K562 (cell line): ENCODE results near the gene MBD5. TPM values are rescaled to one million over a fixed set of nuclear protein-coding genes. Genes with fewer than 3 reads are reported as not detected.
"Not testable (repeated sequence)": the region's sequence is repeated elsewhere in the genome, so short reads cannot be mapped to it uniquely, and the experiment has no call there.

Source experiments
- CREB1 ChIP-seq, 2 experiments: sonication (generic) in 1 of 2; formaldehyde crosslinking in 1 of 2; IDR thresholded peaks; 2 replicates each; pipeline versions ENCODE4 v1.6.1 to v1.8.0; 2012 to 2022; ENCODE audit warnings: inconsistent platforms in 1 of 2, mild to moderate bottlenecking in 1 of 2, missing genetic modification reagents in 1 of 2, moderate library complexity in 1 of 2
- FOSL1 ChIP-seq: fragments of 200-800 bp; sonication (Bioruptor generic); conservative IDR thresholded peaks from 2 replicates; pipeline ENCODE4 v1.6.1; 2016; ENCODE audit warnings: missing genetic modification characterization, missing compliant biosample characterization
- GATA2 ChIP-seq: sonication (generic); formaldehyde crosslinking; IDR thresholded peaks from 2 replicates; pipeline ENCODE4 v1.4.0; 2020; ENCODE audit warnings: mild to moderate bottlenecking, missing genetic modification reagents
- KDM1A ChIP-seq, 2 experiments: fragments of 450-650 bp; IDR thresholded peaks; 2 replicates each; pipeline ENCODE4 v1.6.1; 2016; ENCODE audit warnings: mild to moderate bottlenecking in 2 of 2
- NEUROD1 ChIP-seq: fragments of 150-350 bp; IDR thresholded peaks from 2 replicates; pipeline ENCODE4 v1.6.1; 2014; ENCODE audit warnings: borderline replicate concordance, low read length, low read depth; ENCODE audit not compliant: partially characterized antibody
- NFIC ChIP-seq: fragments of 450-650 bp; IDR thresholded peaks from 2 replicates; pipeline ENCODE4 v1.6.1; 2017; ENCODE audit warnings: mild to moderate bottlenecking, inconsistent platforms
- RCOR1 ChIP-seq, 2 experiments: IDR thresholded peaks; 2 replicates each; pipeline ENCODE4 v1.6.1; 2012; ENCODE audit warnings: low read depth in 2 of 2, low read length in 2 of 2, borderline replicate concordance in 1 of 2, improper control_type of control experiment in 1 of 2
- SMARCC2 ChIP-seq: fragments of 450-650 bp; IDR thresholded peaks from 2 replicates; pipeline ENCODE4 v1.6.1; 2017; ENCODE audit warnings: antibody characterized with exemption, moderate library complexity, mild to moderate bottlenecking, low read depth
- SOX6 ChIP-seq: fragments of 450-650 bp; IDR thresholded peaks from 2 replicates; pipeline ENCODE4 v1.6.1; 2014; ENCODE audit warnings: mild to moderate bottlenecking
- TEAD1 ChIP-seq, 2 experiments: fragments of 450-650 bp in 1 of 2; sonication (generic) in 1 of 2; formaldehyde crosslinking; IDR thresholded peaks; 2 replicates each; pipeline versions ENCODE4 v1.4.0 to v1.8.0; 2020 to 2022; ENCODE audit warnings: mild to moderate bottlenecking in 2 of 2, missing genetic modification reagents in 1 of 2
- TEAD4 ChIP-seq, 2 experiments: sonication (generic) in 1 of 2; formaldehyde crosslinking in 1 of 2; IDR thresholded peaks; 2 replicates each; pipeline versions ENCODE4 v1.6.1 to v1.8.0; 2012 to 2022; ENCODE audit warnings: borderline replicate concordance in 1 of 2, inconsistent platforms in 1 of 2, low read length in 1 of 2, mild to moderate bottlenecking in 1 of 2, missing genetic modification reagents in 1 of 2
- ZNF121 ChIP-seq: sonication (generic); formaldehyde crosslinking; conservative IDR thresholded peaks from 2 replicates; pipeline ENCODE4 v1.8.0; 2022; ENCODE audit warnings: missing genetic modification reagents
- polyA plus RNA-seq, 8 experiments: library from polyadenylated mRNA; depleted of rRNA in 4 of 8; stranded (reverse) in 5 of 8; unstranded in 3 of 8; fragments of >200 nt; fragmentation: Nextera tagmentation in 2 of 8; fragmentation: Illumina TruSeq in 1 of 8; extraction: Ambion mirVana in 2 of 8; extraction: Trizol in 1 of 8; gene quantifications; 2 replicates each; pipeline versions ENCODE4 v1.2.1 to v1.2.3, GENCODE V29; 2011 to 2014; ENCODE audit warnings: inconsistent platforms in 1 of 8, missing spikeins in 1 of 8
- total RNA-seq, 7 experiments: library from RNA; depleted of rRNA in 6 of 7; stranded (reverse); fragments of >200 nt in 6 of 7; fragmentation: Illumina TruSeq in 2 of 7; extraction: Trizol in 2 of 7; gene quantifications; 2 replicates each; pipeline versions ENCODE4 v1.2.1 to v1.2.3, GENCODE V29; 2011 to 2021; ENCODE audit warnings: low replicate concordance in 1 of 7
- TF ChIP-seq, protein P1 (sequence below), 2 experiments: fragments of 450-650 bp; IDR thresholded peaks; 2 replicates each; pipeline ENCODE4 v1.6.1; 2016
- TF ChIP-seq, protein P2 (sequence below): sonication (generic); formaldehyde crosslinking; IDR thresholded peaks from 2 replicates; pipeline ENCODE4 v1.8.1; 2023; ENCODE audit warnings: mild to moderate bottlenecking, missing genetic modification reagents, moderate library complexity
- TF ChIP-seq, protein P3 (sequence below), 2 experiments: fragments of 150-350 bp in 1 of 2; IDR thresholded peaks; 2 replicates each; pipeline ENCODE4 v1.6.1; 2012 to 2016; ENCODE audit warnings: low read depth in 2 of 2, low read length in 2 of 2, mild to moderate bottlenecking in 1 of 2, moderate library complexity in 1 of 2
- TF ChIP-seq, protein P4 (sequence below): fragments of 450-650 bp; IDR thresholded peaks from 2 replicates; pipeline ENCODE4 v1.6.1; 2016; ENCODE audit warnings: mild to moderate bottlenecking
- TF ChIP-seq, protein P5 (sequence below): fragments of 450-650 bp; IDR thresholded peaks from 2 replicates; pipeline ENCODE4 v1.6.1; 2016; ENCODE audit warnings: low read depth, mild to moderate bottlenecking, moderate library complexity

The MBD5 gene
- total and polyA plus RNA-seq, 9 of the 15 experiments (the other 6 are each of a cell fraction or from before 2014, with no cell fraction given) = 3.4 to 14.5 (median 9.0) TPM

DNA sequence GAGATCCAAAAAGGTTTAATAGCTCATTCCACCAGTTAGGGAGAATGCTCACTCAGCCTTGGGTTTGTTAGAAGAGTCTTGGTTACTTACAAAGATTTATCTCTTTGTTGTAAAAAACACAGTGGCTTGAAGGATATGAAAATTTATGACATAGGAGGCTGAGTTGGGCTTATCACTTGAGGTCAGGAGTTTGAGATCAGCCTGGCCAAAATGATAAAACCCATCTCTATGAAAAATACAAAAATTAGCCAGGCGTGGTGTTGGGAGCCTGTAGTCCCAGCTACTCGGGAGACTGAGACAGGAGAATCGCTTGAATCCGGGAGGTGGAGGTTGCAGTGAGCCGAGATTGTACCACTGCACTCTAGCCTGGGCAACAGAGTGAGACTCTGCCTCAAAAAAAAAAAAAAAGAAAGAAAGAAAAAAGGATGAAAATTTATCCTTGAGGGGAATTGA, 522.2 kb downstream of the MBD5 start (continued):
- peak; percentile 97 for TF ChIP-seq TEAD4 (IDR thresholded peaks at IDR 0.05; ENCODE audit: low read length)
- not testable (repeated sequence) for TF ChIP-seq TEAD4 (CRISPR knock-in tag; IDR thresholded peaks at IDR 0.05; ENCODE audit: borderline replicate concordance); CREB1 (CRISPR knock-in tag; IDR thresholded peaks at IDR 0.05)
- TF ChIP-seq, protein P1, sequence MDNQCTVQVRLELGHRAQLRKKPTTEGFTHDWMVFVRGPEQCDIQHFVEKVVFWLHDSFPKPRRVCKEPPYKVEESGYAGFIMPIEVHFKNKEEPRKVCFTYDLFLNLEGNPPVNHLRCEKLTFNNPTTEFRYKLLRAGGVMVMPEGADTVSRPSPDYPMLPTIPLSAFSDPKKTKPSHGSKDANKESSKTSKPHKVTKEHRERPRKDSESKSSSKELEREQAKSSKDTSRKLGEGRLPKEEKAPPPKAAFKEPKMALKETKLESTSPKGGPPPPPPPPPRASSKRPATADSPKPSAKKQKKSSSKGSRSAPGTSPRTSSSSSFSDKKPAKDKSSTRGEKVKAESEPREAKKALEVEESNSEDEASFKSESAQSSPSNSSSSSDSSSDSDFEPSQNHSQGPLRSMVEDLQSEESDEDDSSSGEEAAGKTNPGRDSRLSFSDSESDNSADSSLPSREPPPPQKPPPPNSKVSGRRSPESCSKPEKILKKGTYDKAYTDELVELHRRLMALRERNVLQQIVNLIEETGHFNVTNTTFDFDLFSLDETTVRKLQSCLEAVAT (IDR thresholded peaks at IDR 0.05) = 0 out of 4 replicates have a peak, but pooled peaks of 1 of the 2 experiments have one; percentile 44
- peak; percentile 73 for TF ChIP-seq ZNF121 (CRISPR knock-in tag)
- TF ChIP-seq FOSL1 (tag) = peak; percentile 68
- TF ChIP-seq CREB1 (IDR thresholded peaks at IDR 0.05) = peak; percentile 39; the same call in 1 of the 2 replicates
- TF ChIP-seq TEAD1 (CRISPR knock-in tag; IDR thresholded peaks at IDR 0.05) = 0 out of 4 replicates have a peak, but pooled peaks of 1 of the 2 experiments have one; percentile 67
- TF ChIP-seq, protein P2, sequence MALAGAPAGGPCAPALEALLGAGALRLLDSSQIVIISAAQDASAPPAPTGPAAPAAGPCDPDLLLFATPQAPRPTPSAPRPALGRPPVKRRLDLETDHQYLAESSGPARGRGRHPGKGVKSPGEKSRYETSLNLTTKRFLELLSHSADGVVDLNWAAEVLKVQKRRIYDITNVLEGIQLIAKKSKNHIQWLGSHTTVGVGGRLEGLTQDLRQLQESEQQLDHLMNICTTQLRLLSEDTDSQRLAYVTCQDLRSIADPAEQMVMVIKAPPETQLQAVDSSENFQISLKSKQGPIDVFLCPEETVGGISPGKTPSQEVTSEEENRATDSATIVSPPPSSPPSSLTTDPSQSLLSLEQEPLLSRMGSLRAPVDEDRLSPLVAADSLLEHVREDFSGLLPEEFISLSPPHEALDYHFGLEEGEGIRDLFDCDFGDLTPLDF (CRISPR knock-in tag) = 0 out of 2 replicates have a peak, but pooled peaks have one; percentile 41
- TF ChIP-seq, protein P3, sequence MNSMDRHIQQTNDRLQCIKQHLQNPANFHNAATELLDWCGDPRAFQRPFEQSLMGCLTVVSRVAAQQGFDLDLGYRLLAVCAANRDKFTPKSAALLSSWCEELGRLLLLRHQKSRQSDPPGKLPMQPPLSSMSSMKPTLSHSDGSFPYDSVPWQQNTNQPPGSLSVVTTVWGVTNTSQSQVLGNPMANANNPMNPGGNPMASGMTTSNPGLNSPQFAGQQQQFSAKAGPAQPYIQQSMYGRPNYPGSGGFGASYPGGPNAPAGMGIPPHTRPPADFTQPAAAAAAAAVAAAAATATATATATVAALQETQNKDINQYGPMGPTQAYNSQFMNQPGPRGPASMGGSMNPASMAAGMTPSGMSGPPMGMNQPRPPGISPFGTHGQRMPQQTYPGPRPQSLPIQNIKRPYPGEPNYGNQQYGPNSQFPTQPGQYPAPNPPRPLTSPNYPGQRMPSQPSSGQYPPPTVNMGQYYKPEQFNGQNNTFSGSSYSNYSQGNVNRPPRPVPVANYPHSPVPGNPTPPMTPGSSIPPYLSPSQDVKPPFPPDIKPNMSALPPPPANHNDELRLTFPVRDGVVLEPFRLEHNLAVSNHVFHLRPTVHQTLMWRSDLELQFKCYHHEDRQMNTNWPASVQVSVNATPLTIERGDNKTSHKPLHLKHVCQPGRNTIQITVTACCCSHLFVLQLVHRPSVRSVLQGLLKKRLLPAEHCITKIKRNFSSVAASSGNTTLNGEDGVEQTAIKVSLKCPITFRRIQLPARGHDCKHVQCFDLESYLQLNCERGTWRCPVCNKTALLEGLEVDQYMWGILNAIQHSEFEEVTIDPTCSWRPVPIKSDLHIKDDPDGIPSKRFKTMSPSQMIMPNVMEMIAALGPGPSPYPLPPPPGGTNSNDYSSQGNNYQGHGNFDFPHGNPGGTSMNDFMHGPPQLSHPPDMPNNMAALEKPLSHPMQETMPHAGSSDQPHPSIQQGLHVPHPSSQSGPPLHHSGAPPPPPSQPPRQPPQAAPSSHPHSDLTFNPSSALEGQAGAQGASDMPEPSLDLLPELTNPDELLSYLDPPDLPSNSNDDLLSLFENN (IDR thresholded peaks at IDR 0.05; ENCODE audit: low read depth in 2 of 2, low read length in 2 of 2) = peak in 1 of 2 experiments; percentile 89; a peak in 2 of 4 replicates
- peak; percentile 90 for TF ChIP-seq GATA2 (CRISPR knock-in tag)
- peak; percentile 47 to 88; a peak in 2 of 4 replicates for TF ChIP-seq RCOR1 (IDR thresholded peaks at IDR 0.05; ENCODE audit: borderline replicate concordance in 1 of 2, low read depth in 2 of 2, low read length in 2 of 2)
- TF ChIP-seq SOX6 = peak; percentile 97
- peak; percentile 85 to 90 for TF ChIP-seq KDM1A (IDR thresholded peaks at IDR 0.05)
- peak; percentile 94 for TF ChIP-seq SMARCC2
- TF ChIP-seq, protein P4, sequence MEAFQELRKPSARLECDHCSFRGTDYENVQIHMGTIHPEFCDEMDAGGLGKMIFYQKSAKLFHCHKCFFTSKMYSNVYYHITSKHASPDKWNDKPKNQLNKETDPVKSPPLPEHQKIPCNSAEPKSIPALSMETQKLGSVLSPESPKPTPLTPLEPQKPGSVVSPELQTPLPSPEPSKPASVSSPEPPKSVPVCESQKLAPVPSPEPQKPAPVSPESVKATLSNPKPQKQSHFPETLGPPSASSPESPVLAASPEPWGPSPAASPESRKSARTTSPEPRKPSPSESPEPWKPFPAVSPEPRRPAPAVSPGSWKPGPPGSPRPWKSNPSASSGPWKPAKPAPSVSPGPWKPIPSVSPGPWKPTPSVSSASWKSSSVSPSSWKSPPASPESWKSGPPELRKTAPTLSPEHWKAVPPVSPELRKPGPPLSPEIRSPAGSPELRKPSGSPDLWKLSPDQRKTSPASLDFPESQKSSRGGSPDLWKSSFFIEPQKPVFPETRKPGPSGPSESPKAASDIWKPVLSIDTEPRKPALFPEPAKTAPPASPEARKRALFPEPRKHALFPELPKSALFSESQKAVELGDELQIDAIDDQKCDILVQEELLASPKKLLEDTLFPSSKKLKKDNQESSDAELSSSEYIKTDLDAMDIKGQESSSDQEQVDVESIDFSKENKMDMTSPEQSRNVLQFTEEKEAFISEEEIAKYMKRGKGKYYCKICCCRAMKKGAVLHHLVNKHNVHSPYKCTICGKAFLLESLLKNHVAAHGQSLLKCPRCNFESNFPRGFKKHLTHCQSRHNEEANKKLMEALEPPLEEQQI = peak; percentile 86; the same call in 1 of the 2 replicates
- peak; percentile 80 for TF ChIP-seq NFIC
- TF ChIP-seq NEUROD1 = peak; percentile 52
- TF ChIP-seq, protein P5, sequence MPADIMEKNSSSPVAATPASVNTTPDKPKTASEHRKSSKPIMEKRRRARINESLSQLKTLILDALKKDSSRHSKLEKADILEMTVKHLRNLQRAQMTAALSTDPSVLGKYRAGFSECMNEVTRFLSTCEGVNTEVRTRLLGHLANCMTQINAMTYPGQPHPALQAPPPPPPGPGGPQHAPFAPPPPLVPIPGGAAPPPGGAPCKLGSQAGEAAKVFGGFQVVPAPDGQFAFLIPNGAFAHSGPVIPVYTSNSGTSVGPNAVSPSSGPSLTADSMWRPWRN = peak; percentile 48; the same call in 1 of the 2 replicates
